ENCODE results near the gene AFP.

AFP gene

GRCh38 chr4:73470728-73471127 is 34.7 kb downstream of the AFP start:
- no peaks in the 10 kb centered on the region for H3K79me1 ChIP-seq (ENCODE audit: low read length)
- H3K4ac ChIP-seq (ENCODE audit: low read depth, low read length), result no peak overlapping the region
- no peak overlapping the region for H4K8ac ChIP-seq (ENCODE audit: low read depth, low read length)
- no peak overlapping the region for H4K5ac ChIP-seq (ENCODE audit: low read length)
- H2BK15ac ChIP-seq (replicated peaks; ENCODE audit: low read depth), result no peak overlapping the region
- no peaks in the 10 kb centered on the region for H3K36me3 ChIP-seq (ENCODE audit: control insufficient read depth, insufficient read depth, low read length)
- H3K27ac ChIP-seq (ENCODE audit: low read depth, low read length), result no peak overlapping the region
- no peak overlapping the region for H3K4me3 ChIP-seq (ENCODE audit: low read length)
- no peak overlapping the region for H2BK5ac ChIP-seq (ENCODE audit: low read length)
- no peaks in the 10 kb centered on the region for H3K4me1 ChIP-seq (ENCODE audit: control insufficient read depth, low read depth, low read length)
- H2BK120ac ChIP-seq (ENCODE audit: low read depth, low read length), result no peak overlapping the region
- no peak overlapping the region for H3K56ac ChIP-seq (ENCODE audit: low read length)
- no peak overlapping the region for H3K18ac ChIP-seq (ENCODE audit: low read length)
- no peak overlapping the region for H3K9ac ChIP-seq (ENCODE audit: low read length)
- H3K27me3 ChIP-seq (ENCODE audit: insufficient read depth, low read length, poor library complexity), result no peaks in the 10 kb centered on the region
- no CpG with 5 or more reads among the region's 1 CpG for WGBS (ENCODE audit: extremely low coverage, insufficient coverage, low lambda C conversion rate)
- no peaks in the 10 kb centered on the region for H3K79me2 ChIP-seq (ENCODE audit: control insufficient read depth, insufficient read depth, low read length)
- no peak overlapping the region for H3K4me2 ChIP-seq (ENCODE audit: low read length)
- no peak for DNase-seq
- H2AK5ac ChIP-seq (ENCODE audit: low read length), result no peak overlapping the region
- no peak overlapping the region for H3K23ac ChIP-seq (ENCODE audit: low read length)

- Histone ChIP-seq H3K27ac (ENCODE audit: low read depth, low read length) (no peak overlapping the region), H3K56ac (ENCODE audit: low read length) (no peak overlapping the region), H2BK5ac (ENCODE audit: low read length) (no peak overlapping the region), H3K4me3 (ENCODE audit: low read length) (no peak overlapping the region), H2AK5ac (ENCODE audit: low read length) (no peak overlapping the region), H2BK120ac (ENCODE audit: low read depth, low read length) (no peak overlapping the region), H3K79me1 (ENCODE audit: low read length) (no peaks in the 10 kb centered on the region), H2BK15ac (replicated peaks; ENCODE audit: low read depth) (no peak overlapping the region), H3K4ac (ENCODE audit: low read depth, low read length) (no peak overlapping the region), H3K4me1 (ENCODE audit: control insufficient read depth, low read depth, low read length) (no peaks in the 10 kb centered on the region), H3K4me2 (ENCODE audit: low read length) (no peak overlapping the region), H3K36me3 (ENCODE audit: control insufficient read depth, insufficient read depth, low read length) (no peaks in the 10 kb centered on the region), H4K8ac (ENCODE audit: low read depth, low read length) (no peak overlapping the region), H3K79me2 (ENCODE audit: control insufficient read depth, insufficient read depth, low read length) (no peaks in the 10 kb centered on the region), H3K18ac (ENCODE audit: low read length) (no peak overlapping the region), H4K5ac (ENCODE audit: low read length) (no peak overlapping the region), H3K23ac (ENCODE audit: low read length) (no peak overlapping the region), H3K27me3 (ENCODE audit: insufficient read depth, low read length, poor library complexity) (no peaks in the 10 kb centered on the region), H3K9ac (ENCODE audit: low read length) (no peak overlapping the region)
- WGBS (ENCODE audit: extremely low coverage, insufficient coverage, low lambda C conversion rate), result no CpG with 5 or more reads among the region's 11 CpGs
- DNase-seq, result no peak
These were observed 41.2 kb downstream of the AFP start for GRCh38 chr4:73477176-73477575.

GRCh38 chr4:73479323-73479722 is 43.3 kb downstream of the AFP start:
- H3K4me2 ChIP-seq (ENCODE audit: low read length), result no peak overlapping the region
- no peak overlapping the region for H3K18ac ChIP-seq (ENCODE audit: low read length)
- H2BK120ac ChIP-seq (ENCODE audit: low read depth, low read length), result no peak overlapping the region
- H3K27me3 ChIP-seq (ENCODE audit: insufficient read depth, low read length, poor library complexity), result no peaks in the 10 kb centered on the region
- no peak overlapping the region for H3K9ac ChIP-seq (ENCODE audit: low read length)
- no peaks in the 10 kb centered on the region for H3K36me3 ChIP-seq (ENCODE audit: control insufficient read depth, insufficient read depth, low read length)
- no CpG with 5 or more reads among the region's 1 CpG for WGBS (ENCODE audit: extremely low coverage, insufficient coverage, low lambda C conversion rate)
- no peak overlapping the region for H4K5ac ChIP-seq (ENCODE audit: low read length)
- no peak overlapping the region for H3K27ac ChIP-seq (ENCODE audit: low read depth, low read length)
- no peak overlapping the region for H2AK5ac ChIP-seq (ENCODE audit: low read length)
- no peak overlapping the region for H2BK5ac ChIP-seq (ENCODE audit: low read length)
- no peaks in the 10 kb centered on the region for H3K79me2 ChIP-seq (ENCODE audit: control insufficient read depth, insufficient read depth, low read length)
- H3K23ac ChIP-seq (ENCODE audit: low read length), result no peak overlapping the region
- H3K79me1 ChIP-seq (ENCODE audit: low read length), result no peaks in the 10 kb centered on the region
- no peaks in the 10 kb centered on the region for H3K4me1 ChIP-seq (ENCODE audit: control insufficient read depth, low read depth, low read length)
- H4K8ac ChIP-seq (ENCODE audit: low read depth, low read length), result no peak overlapping the region
- H3K56ac ChIP-seq (ENCODE audit: low read length), result no peak overlapping the region
- no peak for DNase-seq
- H2BK15ac ChIP-seq (replicated peaks; ENCODE audit: low read depth), result no peak overlapping the region
- H3K4me3 ChIP-seq (ENCODE audit: low read length), result no peak overlapping the region
- H3K4ac ChIP-seq (ENCODE audit: low read depth, low read length), result no peak overlapping the region

GRCh38 chr4:73481358-73481757 is 45.3 kb downstream of the AFP start, which contains the start of gene AFM:
AFM (plus strand) TSS chr4:73481745; CDS start chr4:73481776, 31 bp downstream.
- Histone ChIP-seq H3K27ac (ENCODE audit: low read depth, low read length) (no peak within 1 kb of the TSS), H3K18ac (ENCODE audit: low read length) (no peak within 1 kb of the TSS), H3K4me1 (ENCODE audit: control insufficient read depth, low read depth, low read length) (no peaks in the 10 kb centered on the region), H3K36me3 (ENCODE audit: control insufficient read depth, insufficient read depth, low read length) (no peaks in the 10 kb centered on the region), H3K56ac (ENCODE audit: low read length) (no peak within 1 kb of the TSS), H4K5ac (ENCODE audit: low read length) (no peak within 1 kb of the TSS), H2AK5ac (ENCODE audit: low read length) (no peak within 1 kb of the TSS), H2BK120ac (ENCODE audit: low read depth, low read length) (no peak within 1 kb of the TSS), H3K27me3 (ENCODE audit: insufficient read depth, low read length, poor library complexity) (no peaks in the 10 kb centered on the region), H2BK5ac (ENCODE audit: low read length) (no peak within 1 kb of the TSS), H4K8ac (ENCODE audit: low read depth, low read length) (no peak within 1 kb of the TSS), H3K79me1 (ENCODE audit: low read length) (no peaks in the 10 kb centered on the region), H3K4me2 (ENCODE audit: low read length) (no peak within 1 kb of the TSS), H2BK15ac (replicated peaks; ENCODE audit: low read depth) (no peak within 1 kb of the TSS), H3K23ac (ENCODE audit: low read length) (no peak within 1 kb of the TSS), H3K9ac (ENCODE audit: low read length) (no peak within 1 kb of the TSS), H3K4me3 (ENCODE audit: low read length) (no peak within 1 kb of the TSS), H3K4ac (ENCODE audit: low read depth, low read length) (no peak within 1 kb of the TSS), H3K79me2 (ENCODE audit: control insufficient read depth, insufficient read depth, low read length) (no peaks in the 10 kb centered on the region)
- no peak for DNase-seq
- WGBS (ENCODE audit: extremely low coverage, insufficient coverage, low lambda C conversion rate), result no CpG with 5 or more reads among the region's 2 CpGs

GRCh38 chr4:73485085-73485484 is 49.1 kb downstream of the AFP start:
- DNase-seq, result no peak
- H3K9ac ChIP-seq (ENCODE audit: low read length), result no peak overlapping the region
- H4K8ac ChIP-seq (ENCODE audit: low read depth, low read length), result no peak overlapping the region
- no peaks in the 10 kb centered on the region for H3K4me1 ChIP-seq (ENCODE audit: control insufficient read depth, low read depth, low read length)
- no peak overlapping the region for H2BK15ac ChIP-seq (replicated peaks; ENCODE audit: low read depth)
- H2BK5ac ChIP-seq (ENCODE audit: low read length), result no peak overlapping the region
- no peaks in the 10 kb centered on the region for H3K79me1 ChIP-seq (ENCODE audit: low read length)
- H3K79me2 ChIP-seq (ENCODE audit: control insufficient read depth, insufficient read depth, low read length), result no peaks in the 10 kb centered on the region
- H3K4ac ChIP-seq (ENCODE audit: low read depth, low read length), result no peak overlapping the region
- no peak overlapping the region for H3K4me3 ChIP-seq (ENCODE audit: low read length)
- no peaks in the 10 kb centered on the region for H3K27me3 ChIP-seq (ENCODE audit: insufficient read depth, low read length, poor library complexity)
- no peak overlapping the region for H3K18ac ChIP-seq (ENCODE audit: low read length)
- no peak overlapping the region for H4K5ac ChIP-seq (ENCODE audit: low read length)
- no peak overlapping the region for H2BK120ac ChIP-seq (ENCODE audit: low read depth, low read length)
- no peaks in the 10 kb centered on the region for H3K36me3 ChIP-seq (ENCODE audit: control insufficient read depth, insufficient read depth, low read length)
- no peak overlapping the region for H3K56ac ChIP-seq (ENCODE audit: low read length)
- no peak overlapping the region for H3K27ac ChIP-seq (ENCODE audit: low read depth, low read length)
- no peak overlapping the region for H2AK5ac ChIP-seq (ENCODE audit: low read length)
- H3K4me2 ChIP-seq (ENCODE audit: low read length), result no peak overlapping the region
- no peak overlapping the region for H3K23ac ChIP-seq (ENCODE audit: low read length)

- no peaks in the 10 kb centered on the region for H3K36me3 ChIP-seq (ENCODE audit: control insufficient read depth, insufficient read depth, low read length)
- no peak for DNase-seq
- no peak overlapping the region for H4K8ac ChIP-seq (ENCODE audit: low read depth, low read length)
- H2BK120ac ChIP-seq (ENCODE audit: low read depth, low read length), result no peak overlapping the region
- no peak overlapping the region for H2BK15ac ChIP-seq (replicated peaks; ENCODE audit: low read depth)
- no peak overlapping the region for H2AK5ac ChIP-seq (ENCODE audit: low read length)
- no peak overlapping the region for H3K23ac ChIP-seq (ENCODE audit: low read length)
- H3K4ac ChIP-seq (ENCODE audit: low read depth, low read length), result no peak overlapping the region
- H4K5ac ChIP-seq (ENCODE audit: low read length), result no peak overlapping the region
- no peaks in the 10 kb centered on the region for H3K27me3 ChIP-seq (ENCODE audit: insufficient read depth, low read length, poor library complexity)
- no peak overlapping the region for H2BK5ac ChIP-seq (ENCODE audit: low read length)
- no peaks in the 10 kb centered on the region for H3K4me1 ChIP-seq (ENCODE audit: control insufficient read depth, low read depth, low read length)
- H3K56ac ChIP-seq (ENCODE audit: low read length), result no peak overlapping the region
- no peak overlapping the region for H3K4me3 ChIP-seq (ENCODE audit: low read length)
- no peak overlapping the region for H3K27ac ChIP-seq (ENCODE audit: low read depth, low read length)
- no peaks in the 10 kb centered on the region for H3K79me1 ChIP-seq (ENCODE audit: low read length)
- H3K9ac ChIP-seq (ENCODE audit: low read length), result no peak overlapping the region
- no peaks in the 10 kb centered on the region for H3K79me2 ChIP-seq (ENCODE audit: control insufficient read depth, insufficient read depth, low read length)
- H3K4me2 ChIP-seq (ENCODE audit: low read length), result no peak overlapping the region
- H3K18ac ChIP-seq (ENCODE audit: low read length), result no peak overlapping the region
These were observed 49.6 kb downstream of the AFP start for GRCh38 chr4:73485596-73485995.

All from mesendoderm (in vitro differentiated cells).